Measurements from ENCODE around the gene ELF5.

Gene ELF5

DNA sequence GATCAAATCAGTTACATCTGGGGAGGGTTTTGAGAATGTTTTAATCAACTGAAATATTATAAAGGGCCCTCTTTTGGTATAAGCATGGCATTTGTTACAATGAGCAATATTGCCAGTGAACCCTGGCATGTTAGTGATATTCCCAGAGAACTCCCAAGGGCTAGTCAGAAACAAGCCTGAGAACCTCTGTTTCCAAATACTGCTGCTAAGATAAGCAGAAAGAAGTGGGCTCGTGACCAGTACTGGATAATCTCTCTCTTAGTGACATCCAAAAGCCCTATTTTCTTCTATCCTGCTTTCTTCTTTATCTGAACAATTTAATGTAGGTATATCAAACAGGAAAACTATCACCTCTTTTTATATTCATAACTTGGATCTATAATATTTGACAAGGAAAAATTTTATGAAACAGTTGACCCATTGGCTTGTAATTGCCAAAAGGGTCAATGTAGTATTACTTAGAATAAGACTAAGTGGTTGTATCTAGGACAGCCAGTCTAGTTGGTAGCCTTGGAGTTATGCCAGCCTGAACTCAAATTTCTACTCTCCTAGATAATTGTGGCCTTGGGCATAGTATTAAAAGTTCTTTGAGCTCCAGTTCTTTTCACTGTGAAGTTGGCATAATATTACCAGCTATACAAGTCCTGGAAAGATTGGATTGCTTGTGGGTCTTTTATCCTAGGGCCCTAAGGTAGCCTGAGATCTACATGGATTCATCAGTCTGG, 59.1 kb downstream of the ELF5 start:
- DNase-seq (ENCODE audit: low spot score): no peak

DNA sequence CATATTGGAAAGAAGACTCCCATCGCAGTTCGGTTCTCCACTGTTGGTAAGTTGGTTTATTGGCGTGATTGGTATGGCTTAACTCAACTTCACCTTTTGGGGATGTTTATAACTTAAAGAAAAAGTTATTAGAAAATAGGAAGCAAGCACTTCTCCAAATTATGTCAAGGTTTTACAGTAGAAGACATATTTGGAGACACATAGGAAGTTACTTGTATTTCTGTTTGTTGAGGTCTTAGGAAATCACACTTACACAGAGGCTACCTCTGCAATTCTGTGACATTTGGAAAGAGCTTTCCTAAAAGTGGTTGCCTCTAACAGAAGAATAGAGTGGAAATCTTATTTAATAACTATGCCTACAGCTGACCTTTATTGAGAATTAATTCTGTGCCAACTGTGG, 62.5 kb downstream of the ELF5 start:
- DNase-seq (ENCODE audit: low spot score): no peak

- no peak for DNase-seq (ENCODE audit: low spot score)
Observed at GRCh38 chr11:34449013-34449412, 64.6 kb downstream of the ELF5 start.

GRCh38 chr11:34448223-34448994, 65.2 kb downstream of the ELF5 start:
- no peak for DNase-seq (ENCODE audit: low spot score)

DNA sequence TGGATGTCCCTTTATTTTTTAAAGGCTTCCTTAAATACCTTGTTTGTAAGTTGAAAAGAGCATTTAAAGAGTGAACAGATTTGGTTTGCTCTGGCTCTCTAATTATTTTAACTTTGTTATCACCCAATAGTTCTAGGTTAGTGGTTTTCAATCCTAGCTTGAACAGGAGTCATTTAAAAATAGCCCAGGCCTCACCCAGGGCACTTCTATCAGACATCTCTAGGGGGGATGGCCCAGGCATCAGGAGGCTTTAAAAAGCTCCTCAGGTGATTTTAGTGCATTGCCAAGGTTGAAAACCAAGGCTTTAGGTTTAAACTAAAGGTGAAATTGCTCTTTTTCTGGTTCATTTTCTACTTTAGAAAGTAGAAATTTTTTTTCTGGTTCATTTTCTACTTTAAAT, 66.5 kb downstream of the ELF5 start:
- no peak for DNase-seq (ENCODE audit: low spot score)

DNA sequence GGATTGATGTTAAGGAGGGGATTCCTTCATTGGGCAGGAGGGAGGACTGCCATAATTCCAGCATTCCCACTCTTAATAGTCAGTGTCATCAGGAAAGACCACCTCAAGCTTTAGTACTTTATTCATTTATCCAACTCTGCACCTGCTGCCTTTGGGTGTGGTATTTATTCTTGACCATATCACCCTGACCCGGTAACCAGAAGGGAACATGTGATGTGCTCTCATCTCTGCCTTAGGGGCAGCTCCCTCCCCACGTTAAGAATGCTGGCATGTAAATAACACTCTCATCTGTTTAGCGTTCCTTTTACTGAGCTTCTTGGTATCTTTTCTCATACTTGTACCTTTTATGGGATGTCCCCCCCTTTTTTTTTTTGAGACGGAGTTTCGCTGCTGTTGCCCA, 67.2 kb downstream of the ELF5 start:
- no peak for DNase-seq (ENCODE audit: low spot score)

DNA sequence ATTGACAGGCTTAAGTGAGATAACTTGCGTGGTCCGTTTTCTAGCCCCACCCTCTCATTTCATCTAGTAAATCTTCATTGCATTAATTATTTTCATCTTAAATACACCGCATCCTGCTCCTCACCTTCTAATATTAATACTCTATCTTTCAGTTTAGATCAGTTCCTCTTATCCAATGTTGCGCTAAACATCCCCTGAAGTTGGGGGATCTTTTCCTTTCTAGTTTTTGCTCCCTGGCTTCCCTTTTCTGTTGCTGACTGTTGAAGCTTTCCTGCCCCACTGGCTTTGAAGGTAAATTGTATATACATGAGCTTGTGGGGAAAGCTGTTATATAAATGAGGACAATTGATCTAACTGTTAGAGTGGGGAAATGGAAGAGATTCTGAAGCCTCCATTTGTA, 67.6 kb downstream of the ELF5 start:
- no peak for DNase-seq (ENCODE audit: low spot score)

DNA sequence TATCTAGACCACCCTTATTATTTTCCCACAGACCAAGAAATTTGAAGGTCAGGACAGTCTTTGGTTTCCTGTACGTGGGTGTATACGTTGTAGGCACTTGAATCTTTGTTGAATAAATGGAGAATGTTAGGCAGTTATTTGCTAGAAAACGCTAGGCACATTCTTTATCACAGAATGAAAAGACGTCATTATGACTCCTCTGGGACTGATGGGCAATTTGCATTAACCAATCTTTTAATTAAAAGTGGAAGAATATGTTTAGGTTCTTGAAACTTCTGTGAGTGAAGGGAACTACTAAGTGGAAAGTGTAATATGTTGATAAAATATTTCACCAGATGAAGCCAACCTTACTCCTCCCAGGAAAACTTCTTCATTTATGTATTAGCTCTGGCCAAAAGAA, 69.2 kb downstream of the ELF5 start:
- no peak for DNase-seq (ENCODE audit: low spot score)

DNA sequence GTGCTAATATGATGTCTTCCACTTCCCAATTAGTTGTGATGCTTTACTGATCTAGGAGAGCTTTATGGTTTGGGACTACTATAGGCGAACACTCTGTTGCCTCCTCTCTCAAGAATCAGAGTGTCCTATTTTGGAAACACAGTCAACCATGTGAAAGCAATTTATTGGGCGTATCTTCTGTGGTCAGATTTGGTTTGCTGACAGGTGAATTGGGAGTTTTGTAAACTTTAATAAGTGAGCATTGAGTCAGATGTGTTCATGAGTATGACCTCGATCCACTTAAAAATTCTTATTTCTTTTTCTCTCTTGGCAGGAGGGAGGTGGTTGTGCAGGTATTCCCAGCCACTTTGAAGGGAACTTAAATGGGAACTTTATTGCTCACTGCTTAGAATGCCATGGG, 70.5 kb downstream of the ELF5 start:
- DNase-seq (ENCODE audit: low spot score): no peak

DNA sequence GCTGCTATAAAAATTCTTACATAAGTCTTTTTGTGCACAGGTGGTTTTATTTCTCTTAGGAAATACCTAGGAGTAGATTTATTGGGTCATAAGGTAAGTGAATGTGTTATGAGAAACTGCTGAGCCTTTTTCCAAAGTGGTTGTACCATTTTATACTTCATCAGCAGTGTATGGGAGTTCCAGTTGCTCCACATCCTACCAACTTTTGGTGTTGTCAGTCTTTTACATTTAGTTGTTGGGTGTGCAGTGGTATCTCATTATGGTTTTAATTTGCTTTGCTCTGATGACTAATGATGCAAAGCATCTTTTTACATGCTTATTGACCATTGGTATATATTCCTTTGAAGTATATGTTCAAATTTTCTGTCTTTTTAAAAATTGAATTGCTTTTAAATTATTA, 71.8 kb downstream of the ELF5 start:
- no peak for DNase-seq (ENCODE audit: low spot score)

DNA sequence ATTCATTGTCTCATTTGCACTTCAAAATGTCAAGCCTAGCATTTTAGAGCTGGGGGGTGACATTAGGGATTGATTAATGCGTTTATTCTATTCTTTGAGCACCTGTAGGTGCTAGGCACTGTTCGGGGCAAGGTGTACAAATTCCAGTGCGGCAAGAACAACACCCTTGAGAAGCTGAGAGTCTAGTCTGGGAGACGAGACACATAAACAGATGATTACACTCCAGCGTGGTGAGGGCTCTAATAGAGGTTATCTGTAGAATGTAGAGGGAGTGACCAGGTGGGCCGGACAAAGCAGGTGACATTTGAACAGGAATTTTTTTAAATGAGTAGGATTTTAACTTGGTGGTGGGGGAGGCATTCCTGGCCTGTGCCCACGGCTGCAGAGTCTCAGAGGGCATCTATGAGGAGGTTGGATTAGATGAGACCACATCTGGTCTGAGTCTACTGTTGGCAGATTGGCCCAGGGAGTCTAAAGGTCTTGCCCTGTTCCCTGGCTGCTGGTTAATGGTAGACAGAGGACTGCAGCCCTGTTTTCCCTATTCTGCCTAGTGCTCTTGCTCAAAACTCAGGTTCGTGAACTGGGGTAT, 73.9 kb downstream of the ELF5 start:
- DNase-seq (ENCODE audit: low spot score): no peak

GRCh38 chr11:34438529-34439507, 74.8 kb downstream of the ELF5 start, which contains the start of gene CAT:
Gene CAT (plus strand): TSS chr11:34438934. CDS start chr11:34439014, 80 bp downstream.
- DNase-seq (ENCODE audit: low spot score): peak; percentile 97

DNA sequence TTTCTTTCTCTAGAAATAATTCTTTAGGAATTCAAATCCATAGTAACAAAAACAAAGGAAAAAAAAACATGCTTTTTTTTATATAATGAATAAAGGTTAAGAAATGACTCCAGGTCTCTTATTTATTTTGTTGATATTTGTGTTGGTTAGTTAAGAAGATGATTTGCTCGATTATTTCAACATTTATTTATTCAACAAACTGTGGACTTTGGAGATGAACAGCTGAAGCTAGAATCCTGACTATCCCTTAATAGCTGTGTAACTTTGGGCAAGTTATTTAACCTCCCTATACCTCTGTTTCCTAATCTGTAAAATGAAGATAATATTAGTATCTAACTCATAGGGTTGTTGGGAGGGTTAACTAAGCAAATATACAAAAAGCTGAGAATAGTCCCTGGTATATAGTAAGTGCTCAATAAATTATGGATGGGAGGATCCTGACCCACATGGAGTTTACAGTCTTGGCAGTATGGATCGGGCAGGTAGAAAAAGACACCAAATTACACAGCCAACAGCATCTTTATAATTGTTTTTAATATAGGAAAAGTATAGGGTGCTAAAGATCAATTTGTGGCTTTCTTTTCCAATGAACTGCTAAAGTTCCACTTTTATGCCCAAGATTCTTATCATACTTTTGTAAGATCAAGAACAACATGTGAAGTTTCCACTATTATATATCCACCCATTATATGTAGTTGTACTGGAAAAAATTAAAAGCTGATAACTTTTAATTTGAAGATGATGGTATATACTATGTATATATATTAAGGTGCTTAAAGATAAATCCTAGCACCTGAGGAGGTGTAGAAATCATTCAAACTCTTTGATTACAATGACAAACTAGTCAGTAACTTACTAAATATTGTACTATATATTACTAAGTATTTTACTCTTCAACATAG, 76.1 kb downstream of the ELF5 start:
- no peak for DNase-seq (ENCODE audit: low spot score)

DNA sequence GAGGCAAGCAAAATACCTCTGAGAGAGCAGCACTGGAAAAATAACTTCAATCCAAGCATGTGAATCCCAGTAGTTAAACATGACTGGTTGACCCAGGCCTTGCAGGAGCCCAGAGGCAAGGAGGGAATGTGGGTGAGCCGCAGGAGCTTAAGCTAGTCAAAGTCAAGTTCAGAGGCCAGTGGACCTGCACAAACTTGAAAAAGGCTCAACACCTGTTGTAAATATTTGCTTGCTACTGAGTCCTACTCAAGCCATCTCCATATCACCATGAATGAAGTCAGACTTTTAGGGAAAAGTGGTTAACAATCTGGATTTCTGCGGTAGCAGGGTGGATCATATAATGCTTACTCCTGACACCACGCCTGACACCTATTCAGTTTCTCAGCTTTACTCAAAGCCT, 79.7 kb downstream of the ELF5 start:
- DNase-seq (ENCODE audit: low spot score): no peak

GRCh38 chr11:34432822-34433221, 80.8 kb downstream of the ELF5 start:
- DNase-seq (ENCODE audit: low spot score): no peak

GRCh38 chr11:34431979-34432378, 81.6 kb downstream of the ELF5 start:
- no peak for DNase-seq (ENCODE audit: low spot score)

Data from kidney capillary endothelial cell (primary cell).